BLaER1 treated with 17β-estradiol and CSF1 and Interleukin-3, amounts not matched to agents 10 nM and 100 nM (cell line): ENCODE measurements around the gene PDE11A.
"Not testable (repeated sequence)": the region's sequence is repeated elsewhere in the genome, so short reads cannot be mapped to it uniquely, and the experiment has no call there.

Experiments
- H3K27ac ChIP-seq, 11 experiments: shearing (Covaris generic); formaldehyde crosslinking; 2 replicates each; pipeline ENCODE4 v1.8.1; 2022
- H3K27me3 ChIP-seq, 11 experiments: shearing (Covaris generic); formaldehyde crosslinking; 2 replicates each; pipeline ENCODE4 v1.8.1; 2022
- H3K36me3 ChIP-seq, 11 experiments: shearing (Covaris generic); formaldehyde crosslinking; 2 replicates each; pipeline ENCODE4 v1.8.1; 2022
- H3K4me1 ChIP-seq, 10 experiments: shearing (Covaris generic); formaldehyde crosslinking; 2 replicates each; pipeline ENCODE4 v1.8.1; 2022
- H3K4me2 ChIP-seq, 11 experiments: shearing (Covaris generic); formaldehyde crosslinking; 2 replicates each; pipeline ENCODE4 v1.8.1; 2022
- H3K4me3 ChIP-seq, 10 experiments: shearing (Covaris generic); formaldehyde crosslinking; 2 replicates each; pipeline ENCODE4 v1.8.1; 2022
- H3K9ac ChIP-seq, 11 experiments: shearing (Covaris generic); formaldehyde crosslinking; 2 replicates each; pipeline ENCODE4 v1.8.1; 2022
- H3K9me3 ChIP-seq, 11 experiments: shearing (Covaris generic); formaldehyde crosslinking; replicated peaks in 1 of 11; 2 replicates each; pipeline ENCODE4 v1.8.1; 2022
- H4K20me1 ChIP-seq, 11 experiments: shearing (Covaris generic); formaldehyde crosslinking; 2 replicates each; pipeline ENCODE4 v1.8.1; 2022
- Cebpa-rat ChIP-seq, 11 experiments: shearing (Covaris generic); IDR thresholded peaks; 2 replicates each; pipeline ENCODE4 v1.8.1; 2022

The PDE11A gene

DNA sequence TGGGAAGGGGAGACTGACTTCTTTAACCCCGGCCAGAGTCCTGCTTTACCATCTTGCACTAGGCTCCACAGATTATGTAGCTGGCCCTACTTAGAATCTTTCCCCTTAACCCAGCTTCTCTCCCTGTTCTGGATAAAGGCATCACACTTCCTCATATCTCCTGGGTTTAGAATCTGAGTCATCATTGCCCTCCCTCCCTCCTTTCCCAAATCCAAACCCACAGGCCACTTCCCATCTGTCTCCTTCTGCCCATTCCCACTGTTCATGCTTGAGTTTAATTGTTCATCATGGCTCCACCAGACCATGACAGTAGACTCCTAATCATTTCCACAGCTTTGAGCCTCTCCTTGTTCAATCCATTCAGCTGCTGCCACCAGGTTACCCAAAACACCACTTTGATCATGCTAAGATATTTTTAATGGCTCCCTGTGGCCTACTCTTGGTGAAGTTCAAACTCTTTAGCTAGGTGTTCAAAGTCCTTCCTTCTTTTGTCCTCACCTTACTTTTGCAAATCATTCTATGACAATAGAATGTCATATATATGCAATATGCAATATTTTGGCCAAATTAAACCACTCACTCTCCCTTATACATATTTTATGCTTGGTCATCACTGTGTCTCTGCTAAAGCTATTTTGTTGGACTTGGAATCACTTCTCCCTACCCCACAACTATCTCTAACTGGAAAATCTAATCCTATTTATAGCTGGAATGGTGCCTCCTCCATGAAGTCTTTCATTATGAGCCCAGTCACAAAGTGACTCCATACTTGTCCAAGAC lies 5.5 kb downstream of the PDE11A start:
- Histone ChIP-seq H3K9me3 (peaks cover 0 to 3% (median 0%) of the 10 kb centered on the region in 11 experiments; a peak in 1 of 22 replicates), H3K4me2 (peak overlapping the region in 2 of 11 experiments; percentile 18 to 21; a peak in 2 of 22 replicates), H4K20me1 (no peaks in the 10 kb centered on the region), H3K27ac (no peak overlapping the region), H3K36me3 (no peaks in the 10 kb centered on the region), H3K4me1 (peaks cover 0 to 14% (median 8%) of the 10 kb centered on the region in 10 experiments; a peak in 14 of 20 replicates), H3K9ac (no peak overlapping the region), H3K27me3 (no peaks in the 10 kb centered on the region), H3K4me3 (no peak overlapping the region)
- TF ChIP-seq Cebpa-rat (IDR thresholded peaks at IDR 0.05) = no peak

- Histone ChIP-seq H3K27ac (no peak overlapping the region), H3K9ac (no peak overlapping the region), H3K4me2 (peak overlapping the region in 2 of 11 experiments; percentile 18 to 21; a peak in 2 of 22 replicates), H3K4me1 (peaks cover 0 to 14% (median 8%) of the 10 kb centered on the region in 10 experiments; a peak in 14 of 20 replicates), H3K9me3 (no peaks in the 10 kb centered on the region), H4K20me1 (no peaks in the 10 kb centered on the region), H3K36me3 (no peaks in the 10 kb centered on the region), H3K27me3 (no peaks in the 10 kb centered on the region), H3K4me3 (no peak overlapping the region)
- no peak for TF ChIP-seq Cebpa-rat (IDR thresholded peaks at IDR 0.05)
Observed at GRCh38 chr2:178066324-178066723, 6.3 kb downstream of the PDE11A start.

- H3K36me3 ChIP-seq = no peaks in the 10 kb centered on the region
- H3K27me3 ChIP-seq = no peaks in the 10 kb centered on the region
- no peak for TF ChIP-seq Cebpa-rat (IDR thresholded peaks at IDR 0.05)
- no peaks in the 10 kb centered on the region for H4K20me1 ChIP-seq
- no peak overlapping the region for H3K9ac ChIP-seq
- H3K4me1 ChIP-seq = peaks cover 0 to 5% (median 1%) of the 10 kb centered on the region in 10 experiments; a peak in 7 of 20 replicates
- H3K4me2 ChIP-seq = no peak overlapping the region
- no peak overlapping the region for H3K27ac ChIP-seq
- H3K4me3 ChIP-seq = no peak overlapping the region
- no peaks in the 10 kb centered on the region for H3K9me3 ChIP-seq
Observed at GRCh38 chr2:178059681-178060080, 12.9 kb downstream of the PDE11A start.

GRCh38 chr2:178059111-178059510 lies 13.5 kb downstream of the PDE11A start:
- no peaks in the 10 kb centered on the region for H3K36me3 ChIP-seq
- no peak overlapping the region for H3K4me2 ChIP-seq
- H4K20me1 ChIP-seq = no peaks in the 10 kb centered on the region
- H3K27ac ChIP-seq = no peak overlapping the region
- no peaks in the 10 kb centered on the region for H3K27me3 ChIP-seq
- H3K4me3 ChIP-seq = no peak overlapping the region
- TF ChIP-seq Cebpa-rat (IDR thresholded peaks at IDR 0.05) = no peak
- H3K9me3 ChIP-seq = no peaks in the 10 kb centered on the region
- no peak overlapping the region for H3K9ac ChIP-seq
- no peaks in the 10 kb centered on the region for H3K4me1 ChIP-seq

GRCh38 chr2:178057179-178057680 lies 15.3 kb downstream of the PDE11A start:
- no peak overlapping the region for H3K4me2 ChIP-seq

DNA sequence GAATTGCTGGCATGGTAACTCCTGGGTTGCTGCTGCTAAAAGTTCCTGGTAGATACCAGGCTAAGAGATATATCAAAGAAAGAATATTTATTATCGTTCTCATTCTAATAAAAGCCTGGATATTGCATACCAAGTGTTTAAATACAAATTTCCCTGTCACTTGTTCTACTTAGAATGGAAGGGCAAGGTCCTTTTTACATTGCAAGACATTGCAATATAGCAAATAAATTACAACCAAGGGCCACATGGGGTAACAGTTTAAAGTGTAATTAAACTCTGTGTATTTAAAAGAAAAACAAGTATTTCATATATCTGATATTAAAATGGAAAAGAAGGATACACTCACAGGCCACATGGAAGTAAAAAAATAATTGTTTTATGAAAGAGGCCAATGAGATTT lies 16.2 kb downstream of the PDE11A start:
- no peaks in the 10 kb centered on the region for H3K36me3 ChIP-seq
- H3K4me3 ChIP-seq = no peak overlapping the region
- TF ChIP-seq Cebpa-rat (IDR thresholded peaks at IDR 0.05) = no peak
- no peak overlapping the region for H3K27ac ChIP-seq
- H3K9me3 ChIP-seq = no peaks in the 10 kb centered on the region
- no peaks in the 10 kb centered on the region for H3K27me3 ChIP-seq
- no peaks in the 10 kb centered on the region for H4K20me1 ChIP-seq
- no peak overlapping the region for H3K4me2 ChIP-seq
- no peak overlapping the region for H3K9ac ChIP-seq
- H3K4me1 ChIP-seq = no peaks in the 10 kb centered on the region

More at GRCh38 chr2:178057179-178057680, 15.3 kb downstream of the PDE11A start:
- Histone ChIP-seq H3K9ac (no peak overlapping the region), H3K9me3 (no peaks in the 10 kb centered on the region), H3K27me3 (no peaks in the 10 kb centered on the region), H3K4me3 (no peak overlapping the region), H4K20me1 (no peaks in the 10 kb centered on the region), H3K4me1 (no peaks in the 10 kb centered on the region), H3K27ac (no peak overlapping the region), H3K36me3 (no peaks in the 10 kb centered on the region)
- TF ChIP-seq Cebpa-rat (IDR thresholded peaks at IDR 0.05) = no peak

- H3K36me3 ChIP-seq, H4K20me1 ChIP-seq, H3K9ac ChIP-seq, H3K9me3 ChIP-seq, H3K4me2 ChIP-seq, H3K4me1 ChIP-seq, H3K27me3 ChIP-seq, H3K4me3 ChIP-seq, H3K27ac ChIP-seq: not testable (repeated sequence)
Observed at GRCh38 chr2:178051257-178051656, 21.3 kb downstream of the PDE11A start.

DNA sequence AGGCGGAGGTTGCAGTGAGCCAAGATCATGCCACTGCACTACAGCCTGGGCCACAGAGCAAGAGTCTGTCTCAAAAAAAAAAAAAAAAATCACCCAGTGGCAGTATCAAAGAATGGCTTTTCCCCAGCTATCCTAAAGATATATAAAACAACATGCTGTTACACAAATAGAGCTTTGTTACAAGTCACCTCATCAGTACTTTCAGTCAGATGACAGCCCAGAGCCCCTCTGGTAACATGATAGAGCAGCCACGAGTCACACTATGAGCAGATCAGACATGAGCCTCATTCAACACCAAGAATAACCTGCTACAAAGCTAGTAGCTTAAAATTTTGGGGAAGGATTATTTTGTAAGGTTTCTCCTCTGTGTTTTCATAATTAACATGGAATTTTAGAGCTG lies 25.2 kb downstream of the PDE11A start:
- no peaks in the 10 kb centered on the region for H3K4me1 ChIP-seq
- no peaks in the 10 kb centered on the region for H3K27me3 ChIP-seq
- H3K9ac ChIP-seq = no peak overlapping the region
- H3K9me3 ChIP-seq = no peaks in the 10 kb centered on the region
- no peak overlapping the region for H3K4me3 ChIP-seq
- H3K36me3 ChIP-seq = no peaks in the 10 kb centered on the region
- H4K20me1 ChIP-seq = no peaks in the 10 kb centered on the region
- no peak overlapping the region for H3K4me2 ChIP-seq
- no peak for TF ChIP-seq Cebpa-rat (IDR thresholded peaks at IDR 0.05)
- no peak overlapping the region for H3K27ac ChIP-seq

GRCh38 chr2:178044836-178045235 lies 27.7 kb downstream of the PDE11A start:
- H3K27ac ChIP-seq = no peak overlapping the region
- no peaks in the 10 kb centered on the region for H4K20me1 ChIP-seq
- no peak overlapping the region for H3K4me3 ChIP-seq
- no peaks in the 10 kb centered on the region for H3K4me1 ChIP-seq
- no peak overlapping the region for H3K4me2 ChIP-seq
- no peak for TF ChIP-seq Cebpa-rat (IDR thresholded peaks at IDR 0.05)
- no peaks in the 10 kb centered on the region for H3K9me3 ChIP-seq
- no peaks in the 10 kb centered on the region for H3K27me3 ChIP-seq
- no peaks in the 10 kb centered on the region for H3K36me3 ChIP-seq
- no peak overlapping the region for H3K9ac ChIP-seq

DNA sequence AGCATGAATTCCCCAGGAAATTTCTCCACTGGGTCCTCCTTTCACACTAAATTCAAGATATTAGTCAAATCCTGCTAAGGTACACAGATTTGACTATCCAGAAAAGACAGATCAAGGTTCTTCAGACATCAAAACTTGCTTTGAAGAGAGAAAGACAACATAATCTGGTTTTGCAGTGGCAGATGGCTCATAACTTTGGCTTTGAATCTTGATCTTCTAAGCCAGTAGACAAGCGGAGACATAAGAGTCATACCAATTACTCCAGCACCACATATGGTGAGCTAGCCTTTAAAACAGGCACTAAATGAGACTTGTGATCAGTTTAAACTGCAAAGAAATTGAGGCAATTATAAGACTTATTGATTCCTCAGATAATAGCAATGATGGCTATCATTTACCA lies 29.3 kb downstream of the PDE11A start:
- Histone ChIP-seq H4K20me1 (no peaks in the 10 kb centered on the region), H3K27ac (no peak overlapping the region), H3K36me3 (no peaks in the 10 kb centered on the region), H3K9me3 (no peaks in the 10 kb centered on the region), H3K27me3 (no peaks in the 10 kb centered on the region), H3K4me2 (no peak overlapping the region), H3K9ac (no peak overlapping the region), H3K4me1 (no peaks in the 10 kb centered on the region), H3K4me3 (no peak overlapping the region)
- TF ChIP-seq Cebpa-rat (IDR thresholded peaks at IDR 0.05) = no peak

DNA sequence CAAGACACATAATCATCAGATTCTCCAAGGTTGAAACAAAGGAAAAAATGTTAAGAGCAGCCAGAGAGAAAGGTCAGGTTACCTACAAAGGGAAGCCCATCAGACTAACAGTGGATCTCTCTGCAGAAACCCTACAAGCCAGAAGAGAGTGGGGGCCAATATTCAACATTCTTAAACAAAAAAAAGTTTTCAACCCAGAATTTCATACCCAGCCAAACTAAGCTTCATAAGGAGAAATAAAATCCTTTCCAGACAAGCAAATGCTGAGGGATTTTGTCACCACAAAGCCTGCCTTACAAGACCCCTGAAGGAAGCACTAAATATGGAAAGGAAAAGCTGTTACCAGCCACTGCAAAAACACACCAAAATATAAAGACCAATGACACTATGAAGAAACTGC lies 39.0 kb downstream of the PDE11A start:
- H3K27me3 ChIP-seq, H4K20me1 ChIP-seq, H3K4me2 ChIP-seq, H3K27ac ChIP-seq, H3K4me1 ChIP-seq, H3K9ac ChIP-seq, H3K36me3 ChIP-seq, H3K4me3 ChIP-seq: not testable (repeated sequence)
- H3K9me3 ChIP-seq = peaks cover 15 to 30% (median 23%) of the 10 kb centered on the region in 11 experiments; a peak in 19 of 22 replicates
